Right atrium auricular region (tissue), 2 donors: Measurements from ENCODE around the gene TTC24. TPM values are rescaled to one million over a fixed set of nuclear protein-coding genes. Genes with fewer than 3 reads are reported as not detected.

Experiments used
- DNase-seq: peaks from one replicate; pipeline ENCODE4 v3.0.0-alpha.2; 2019; ENCODE audit warnings: low spot score
- H3K27ac ChIP-seq, 2 donors: fragments of 200-600 bp; sonication (generic); 1 replicate in 1 of 2; 2 replicates in 1 of 2; pipeline ENCODE4 v1.5.1; 2016 to 2019
- H3K27me3 ChIP-seq, 2 donors: fragments of 200-600 bp; sonication (generic); one replicate each; pipeline versions ENCODE4 v1.5.1 to v1.6.0; 2017 to 2019
- H3K36me3 ChIP-seq: fragments of 200-600 bp; sonication (generic); one replicate; pipeline ENCODE4 v1.5.1; 2016
- H3K4me1 ChIP-seq, 2 donors: fragments of 200-600 bp; sonication (generic); one replicate each; pipeline versions ENCODE4 v1.5.1 to v1.6.0; 2017 to 2019
- H3K4me3 ChIP-seq, 2 donors: fragments of 200-600 bp; sonication (generic); 1 replicate in 1 of 2; 2 replicates in 1 of 2; pipeline ENCODE4 v1.5.1; 2017 to 2019; ENCODE audit warnings: mild to moderate bottlenecking in 1 of 2, moderate library complexity in 1 of 2
- H3K9me3 ChIP-seq, 2 donors: fragments of 200-600 bp; sonication (generic); one replicate each; pipeline ENCODE4 v1.5.1; 2019
- total RNA-seq, 2 donors: library from RNA; depleted of rRNA; stranded (reverse); fragments of >200 nt; gene quantifications; one replicate each; pipeline ENCODE4 v1.1.0, GENCODE V29; 2016
- TF ChIP-seq, protein P1 (sequence below), 2 donors: fragments of 200-600 bp; sonication (generic); IDR thresholded peaks; one replicate each; pipeline ENCODE4 v1.5.1; 2019; ENCODE audit warnings: antibody characterized with exemption in 2 of 2

The TTC24 gene
- total RNA-seq, 2 donors from 2014 or later, result not detected

DNA sequence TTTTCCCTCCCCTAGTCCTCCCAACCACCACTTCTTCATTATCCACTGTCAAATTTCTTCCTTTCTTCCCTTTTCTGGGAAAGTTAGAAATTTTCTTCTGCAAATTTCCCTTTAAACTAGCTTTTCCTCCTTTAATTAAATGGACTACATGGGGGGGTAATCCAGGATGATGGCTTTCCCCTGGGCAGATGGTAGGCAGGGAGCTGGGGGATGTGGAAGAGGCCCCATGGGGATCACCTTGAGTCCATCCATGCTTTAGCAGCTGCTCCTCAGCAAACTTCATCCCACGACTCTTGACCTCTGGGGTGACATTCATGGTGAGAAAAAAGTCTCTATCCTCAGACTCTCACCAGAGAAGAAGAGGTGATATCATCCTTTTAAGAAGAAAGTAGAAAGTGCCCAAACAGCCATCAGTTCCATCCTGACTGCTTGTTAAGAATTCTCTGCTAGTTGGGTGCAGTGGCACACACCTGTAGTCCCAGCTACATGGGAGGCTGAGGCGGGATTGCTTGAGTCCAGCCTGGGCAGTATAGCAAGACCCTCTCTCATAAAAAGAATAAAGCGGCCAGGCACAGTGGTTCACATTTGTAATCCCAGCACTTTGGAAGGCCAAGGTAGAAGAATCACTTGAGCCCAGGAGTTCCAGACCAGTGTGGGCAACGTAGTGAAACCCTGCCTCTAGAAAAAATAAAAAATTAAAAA is 19.4 kb downstream of the TTC24 start:
- H3K4me1 ChIP-seq, result peaks cover 0 to 17% of the 10 kb centered on the region in 2 donors
- no peak for DNase-seq
- H3K4me3 ChIP-seq, result no peak overlapping the region
- no peaks in the 10 kb centered on the region for H3K9me3 ChIP-seq
- no peak overlapping the region for H3K27ac ChIP-seq
- H3K27me3 ChIP-seq, result no peaks in the 10 kb centered on the region
- TF ChIP-seq, protein P1, sequence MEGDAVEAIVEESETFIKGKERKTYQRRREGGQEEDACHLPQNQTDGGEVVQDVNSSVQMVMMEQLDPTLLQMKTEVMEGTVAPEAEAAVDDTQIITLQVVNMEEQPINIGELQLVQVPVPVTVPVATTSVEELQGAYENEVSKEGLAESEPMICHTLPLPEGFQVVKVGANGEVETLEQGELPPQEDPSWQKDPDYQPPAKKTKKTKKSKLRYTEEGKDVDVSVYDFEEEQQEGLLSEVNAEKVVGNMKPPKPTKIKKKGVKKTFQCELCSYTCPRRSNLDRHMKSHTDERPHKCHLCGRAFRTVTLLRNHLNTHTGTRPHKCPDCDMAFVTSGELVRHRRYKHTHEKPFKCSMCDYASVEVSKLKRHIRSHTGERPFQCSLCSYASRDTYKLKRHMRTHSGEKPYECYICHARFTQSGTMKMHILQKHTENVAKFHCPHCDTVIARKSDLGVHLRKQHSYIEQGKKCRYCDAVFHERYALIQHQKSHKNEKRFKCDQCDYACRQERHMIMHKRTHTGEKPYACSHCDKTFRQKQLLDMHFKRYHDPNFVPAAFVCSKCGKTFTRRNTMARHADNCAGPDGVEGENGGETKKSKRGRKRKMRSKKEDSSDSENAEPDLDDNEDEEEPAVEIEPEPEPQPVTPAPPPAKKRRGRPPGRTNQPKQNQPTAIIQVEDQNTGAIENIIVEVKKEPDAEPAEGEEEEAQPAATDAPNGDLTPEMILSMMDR (IDR thresholded peaks at IDR 0.05), result no peak
- peaks cover 19% of the 10 kb centered on the region for H3K36me3 ChIP-seq

GRCh38 chr1:156599811-156600210 is 20.3 kb downstream of the TTC24 start:
- TF ChIP-seq, protein P1 (IDR thresholded peaks at IDR 0.05), result no peak
- H3K4me1 ChIP-seq, result peaks cover 0 to 17% of the 10 kb centered on the region in 2 donors
- H3K27ac ChIP-seq, result no peak overlapping the region
- H3K27me3 ChIP-seq, result no peaks in the 10 kb centered on the region
- H3K4me3 ChIP-seq, result no peak overlapping the region
- H3K36me3 ChIP-seq, result peaks cover 12% of the 10 kb centered on the region
- no peak for DNase-seq
- no peaks in the 10 kb centered on the region for H3K9me3 ChIP-seq

- Histone ChIP-seq H3K36me3 (peaks cover 3% of the 10 kb centered on the region), H3K27ac (peak overlapping the region; percentile 75 to 76), H3K27me3 (no peaks in the 10 kb centered on the region), H3K9me3 (no peaks in the 10 kb centered on the region), H3K4me1 (peaks cover 0 to 17% of the 10 kb centered on the region in 2 donors), H3K4me3 (peak overlapping the region; percentile 59 to 64)
- DNase-seq, result no peak
- TF ChIP-seq, protein P1 (IDR thresholded peaks at IDR 0.05), result no peak
These were observed 21.2 kb downstream of the TTC24 start for GRCh38 chr1:156600733-156601121.

GRCh38 chr1:156601122-156601830 is 21.8 kb downstream of the TTC24 start, which contains the start of gene GPATCH4:
Gene GPATCH4, minus strand, starts transcription at chr1:156601479.
- peak; percentile 91 for DNase-seq
- peak within 1 kb of the TSS; percentile 59 to 64 for H3K4me3 ChIP-seq
- TF ChIP-seq, protein P1 (IDR thresholded peaks at IDR 0.05), result peak in 1 of 2 donors; percentile 11
- H3K4me1 ChIP-seq, result peaks cover 0 to 17% of the 10 kb centered on the region in 2 donors
- H3K36me3 ChIP-seq, result no peaks in the 10 kb centered on the region
- H3K27me3 ChIP-seq, result no peaks in the 10 kb centered on the region
- H3K27ac ChIP-seq, result peak within 1 kb of the TSS; percentile 75 to 76
- no peaks in the 10 kb centered on the region for H3K9me3 ChIP-seq

GRCh38 chr1:156601892-156602291 is 22.4 kb downstream of the TTC24 start:
- H3K4me3 ChIP-seq, result peak overlapping the region; percentile 59 to 64
- peaks cover 0 to 17% of the 10 kb centered on the region in 2 donors for H3K4me1 ChIP-seq
- no peaks in the 10 kb centered on the region for H3K9me3 ChIP-seq
- no peaks in the 10 kb centered on the region for H3K36me3 ChIP-seq
- no peak for DNase-seq
- H3K27ac ChIP-seq, result peak overlapping the region; percentile 75 to 76
- TF ChIP-seq, protein P1 (IDR thresholded peaks at IDR 0.05), result no peak
- no peaks in the 10 kb centered on the region for H3K27me3 ChIP-seq
